H1 (cell line): ENCODE data around the gene KLHDC10.
"Not testable (repeated sequence)": the region's sequence is repeated elsewhere in the genome, so short reads cannot be mapped to it uniquely, and the experiment has no call there.

ENCODE experiments used
- ATF3 ChIP-seq: IDR thresholded peaks from 2 replicates; pipeline ENCODE4 v1.6.1; 2011; ENCODE audit warnings: low read depth, mild to moderate bottlenecking, low read length; ENCODE audit not compliant: insufficient read depth
- BRCA1 ChIP-seq: IDR thresholded peaks from 2 replicates; pipeline ENCODE4 v1.6.1; 2012; ENCODE audit warnings: low read depth, low read length, improper control_type of control experiment
- CBX8 ChIP-seq: fragments of 300-800, 300-1000 bp; sonication (generic); IDR thresholded peaks from 2 replicates; pipeline ENCODE4 v1.7.1; 2016; ENCODE audit warnings: low read depth, low read length, borderline replicate concordance
- CHD2 ChIP-seq: IDR thresholded peaks from 2 replicates; pipeline ENCODE4 v1.6.1; 2012; ENCODE audit warnings: low read length, improper control_type of control experiment
- CTCF ChIP-seq, 3 experiments: IDR thresholded peaks; 1 replicate in 2 of 3; 2 replicates in 1 of 3; pipeline versions ENCODE4 v1.5.1 to v1.6.1; 2011; ENCODE audit warnings: low read length in 3 of 3, mild to moderate bottlenecking in 3 of 3, inconsistent platforms in 2 of 3, low read depth in 1 of 3, moderate library complexity in 1 of 3; ENCODE audit not compliant: insufficient read depth in 1 of 3; ENCODE audit errors: control extremely low read depth in 1 of 3
- E2F6 ChIP-seq: IDR thresholded peaks from 2 replicates; pipeline ENCODE4 v1.6.1; 2012; ENCODE audit warnings: inconsistent platforms
- EP300 ChIP-seq, 2 experiments: IDR thresholded peaks; 1 replicate in 1 of 2; 2 replicates in 1 of 2; pipeline ENCODE4 v1.6.1; 2011 to 2012; ENCODE audit warnings: low read depth in 2 of 2, low read length in 2 of 2, mild to moderate bottlenecking in 2 of 2, borderline replicate concordance in 1 of 2, inconsistent platforms in 1 of 2, moderate library complexity in 1 of 2
- EZH2 ChIP-seq: fragments of 200-600 bp; sonication (generic); IDR thresholded peaks from 2 replicates; pipeline ENCODE4 v1.7.1; 2012; ENCODE audit warnings: low read depth, mild to moderate bottlenecking, moderate library complexity, low read length, inconsistent platforms; ENCODE audit not compliant: severe bottlenecking
- MAX ChIP-seq: IDR thresholded peaks from 2 replicates; pipeline ENCODE4 v1.6.1; 2012; ENCODE audit warnings: inconsistent platforms
- POLR2A ChIP-seq, 2 experiments: IDR thresholded peaks; 1 replicate in 1 of 2; 2 replicates in 1 of 2; pipeline ENCODE4 v1.6.1; 2011; ENCODE audit warnings: low read depth in 2 of 2, low read length in 2 of 2, mild to moderate bottlenecking in 2 of 2; ENCODE audit errors: control extremely low read depth in 1 of 2
- SIN3A ChIP-seq, 2 experiments: IDR thresholded peaks in 1 of 2; conservative IDR thresholded peaks in 1 of 2; 2 replicates each; pipeline ENCODE4 v1.6.1; 2011 to 2012; ENCODE audit warnings: low read length in 2 of 2, improper control_type of control experiment in 1 of 2, low read depth in 1 of 2, mild to moderate bottlenecking in 1 of 2
- TAF1 ChIP-seq: IDR thresholded peaks from 2 replicates; pipeline ENCODE4 v1.6.1; 2011; ENCODE audit warnings: mild to moderate bottlenecking, low read depth, low read length
- USF2 ChIP-seq: IDR thresholded peaks from 2 replicates; pipeline ENCODE4 v1.6.1; 2011; ENCODE audit warnings: low read length, improper control_type of control experiment

GRCh38 chr7:130085235-130085634 lies 14.9 kb downstream of the KLHDC10 start:
- not testable (repeated sequence) for TF ChIP-seq BRCA1; TAF1; CTCF (IDR thresholded peaks at IDR 0.05; ENCODE audit: control extremely low read depth in 1 of 3, insufficient read depth in 1 of 3, low read depth in 1 of 3, low read length in 3 of 3); CHD2; USF2; EZH2; ATF3; CBX8; EP300 (IDR thresholded peaks at IDR 0.05; ENCODE audit: borderline replicate concordance in 1 of 2, low read depth in 2 of 2, low read length in 2 of 2); SIN3A (conservative IDR thresholded peaks at IDR 0.05 in 1 of 2, IDR thresholded peaks at IDR 0.05 in 1 of 2; ENCODE audit: low read depth in 1 of 2, low read length in 2 of 2); E2F6; MAX; POLR2A (IDR thresholded peaks at IDR 0.05; ENCODE audit: control extremely low read depth in 1 of 2, low read depth in 2 of 2, low read length in 2 of 2)
